Stimulated activated CD4-positive, alpha-beta T cell treated with anti-CD3 and anti-CD28 coated beads, Interleukin-2, amount 100 ng/mL, for 4 hours (primary cell): ENCODE data around the gene MFRP.

Experiments
- DNase-seq: peaks from one replicate; pipeline ENCODE4 v3.0.0-alpha.2; 2020; ENCODE audit warnings: low read depth

The MFRP gene

GRCh38 chr11:119338318-119338890 lies 8.1 kb downstream of the MFRP start:
- DNase-seq, result peak; percentile 49

DNA sequence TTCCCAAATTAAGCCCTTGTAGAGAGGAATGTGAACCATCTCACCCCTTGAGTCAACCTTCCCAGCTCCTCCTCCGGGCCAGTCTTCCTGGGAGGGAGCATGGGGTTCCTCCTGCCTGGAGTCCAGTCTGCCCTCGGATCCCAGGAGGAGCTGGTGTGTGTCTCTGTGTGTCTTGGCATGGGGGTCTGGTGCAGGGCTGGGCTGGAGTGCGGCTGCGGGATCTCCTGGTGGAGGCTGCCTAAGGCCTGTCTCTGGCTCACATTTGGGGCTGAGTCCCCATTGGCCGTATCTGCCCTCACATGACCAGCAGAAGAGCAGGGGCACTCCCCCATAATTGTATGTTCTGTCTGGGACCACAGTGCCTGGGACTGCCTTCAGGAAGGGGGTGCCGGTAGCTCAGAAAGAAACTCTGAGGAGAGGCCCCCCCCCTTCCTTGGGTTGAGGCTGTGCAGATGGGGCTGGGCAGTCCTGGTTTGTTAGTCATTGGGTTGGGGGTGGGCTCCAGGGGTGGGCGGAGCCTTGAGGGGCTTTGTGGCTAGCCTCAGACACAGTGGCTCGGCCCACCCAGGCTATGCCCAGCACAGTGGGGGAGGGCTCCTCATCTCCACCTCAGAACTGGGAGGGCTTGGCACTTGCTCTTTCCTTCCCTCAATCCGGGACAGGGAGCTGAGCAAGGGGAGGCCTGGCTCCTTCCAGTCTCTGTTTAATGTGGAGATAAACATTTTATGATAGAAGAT lies 8.8 kb downstream of the MFRP start:
- DNase-seq, result no peak

- no peak for DNase-seq
These were observed 9.6 kb downstream of the MFRP start for GRCh38 chr11:119336744-119337469.

GRCh38 chr11:119335655-119336543 lies 10.6 kb downstream of the MFRP start:
- no peak for DNase-seq

DNA sequence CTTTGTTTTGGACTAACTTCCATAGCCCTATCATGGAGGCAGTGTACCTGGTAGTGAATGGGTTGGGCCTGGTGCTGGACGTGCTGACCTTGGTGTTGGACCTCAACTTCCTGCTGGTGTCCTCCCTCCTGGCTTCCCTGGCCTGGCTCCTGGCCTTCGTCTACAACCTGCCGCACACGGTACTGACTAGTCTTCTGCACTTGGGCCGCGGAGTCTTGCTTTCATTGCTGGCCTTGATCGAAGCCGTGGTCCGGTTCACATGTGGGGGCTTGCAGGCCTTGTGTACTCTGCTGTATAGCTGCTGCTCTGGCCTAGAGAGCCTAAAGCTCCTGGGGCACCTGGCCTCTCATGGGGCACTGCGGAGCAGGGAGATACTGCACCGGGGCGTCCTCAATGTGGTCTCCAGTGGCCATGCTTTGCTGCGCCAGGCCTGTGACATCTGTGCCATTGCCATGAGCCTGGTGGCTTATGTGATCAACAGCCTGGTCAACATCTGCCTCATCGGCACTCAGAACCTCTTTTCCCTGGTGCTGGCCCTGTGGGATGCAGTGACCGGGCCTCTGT lies 11.3 kb downstream of the MFRP start:
- no peak for DNase-seq

DNA sequence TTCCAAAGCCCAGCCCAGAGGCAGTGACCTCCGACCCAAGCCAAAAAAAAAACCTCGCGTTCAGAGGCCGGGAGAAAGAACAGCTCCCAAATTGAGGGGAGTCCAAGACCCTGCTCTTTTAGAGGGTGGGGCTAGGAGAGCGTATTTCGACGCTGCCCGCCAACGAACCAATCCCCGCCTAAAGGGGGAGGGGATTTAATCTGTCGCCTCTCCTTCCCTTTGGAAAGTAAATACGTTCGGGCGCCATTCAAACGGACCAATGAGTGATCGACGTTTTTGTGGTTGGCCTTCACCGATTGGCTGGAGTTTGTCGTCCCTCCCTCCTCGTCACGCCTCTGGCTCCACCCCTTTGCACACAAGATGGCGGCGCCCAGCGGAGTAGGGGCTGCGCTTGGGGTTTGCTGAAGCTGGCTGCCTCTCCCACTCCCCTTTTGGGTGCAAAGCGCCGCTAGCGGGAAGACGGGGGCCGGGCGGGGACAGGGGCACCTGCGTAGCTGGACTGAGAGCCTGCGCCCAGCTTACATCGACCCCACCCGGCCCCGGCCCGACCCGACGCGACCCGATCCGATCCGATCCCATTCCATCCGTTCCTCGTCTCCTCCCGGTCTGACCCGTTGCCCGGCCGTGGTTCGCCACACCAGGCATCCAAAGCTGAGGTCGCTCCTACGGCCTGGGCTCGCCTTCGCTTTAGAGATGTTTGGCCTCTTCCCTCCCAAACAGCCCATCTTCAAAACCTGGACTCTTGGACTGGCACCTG lies 12.2 kb downstream of the MFRP start, which contains the start of gene RNF26:
RNF26 (plus strand) TSS at position 354 of the 757 bp plus-strand sequence. CDS start 596 bp downstream, outside the sequence.
- DNase-seq, result peak; percentile 93

DNA sequence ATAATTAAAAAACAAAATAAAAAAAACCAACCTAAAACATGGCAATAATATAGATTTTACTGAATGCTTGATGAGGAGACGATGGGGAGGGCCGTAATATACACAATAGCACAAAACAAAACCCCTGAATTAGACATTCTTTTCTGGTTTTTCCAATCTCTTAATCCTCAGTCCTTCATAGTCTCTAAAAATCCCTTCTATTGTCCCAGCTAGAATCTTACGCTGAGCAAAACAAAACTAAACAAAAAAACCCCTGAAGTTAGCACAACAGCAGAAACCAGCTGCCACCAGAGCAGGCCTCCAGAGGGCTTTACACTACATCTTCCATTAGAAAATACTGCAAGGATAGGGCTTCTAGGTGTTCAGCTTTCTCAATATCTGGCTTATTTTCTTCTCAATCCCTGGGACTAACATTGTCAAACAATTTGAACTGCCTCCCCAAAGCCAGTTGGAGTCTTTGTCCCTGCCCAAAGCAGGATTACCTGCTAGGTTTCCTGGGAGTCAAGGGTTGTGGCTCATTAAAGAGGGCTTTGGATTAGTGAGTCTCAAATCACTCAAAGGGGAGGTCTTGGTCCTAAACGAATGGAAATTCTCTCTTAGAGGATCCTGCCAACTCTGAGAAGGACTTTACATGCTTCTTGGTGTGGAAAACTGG lies 14.3 kb downstream of the MFRP start:
- no peak for DNase-seq

- DNase-seq, result no peak
These were observed 16.3 kb downstream of the MFRP start for GRCh38 chr11:119330237-119330636.

DNA sequence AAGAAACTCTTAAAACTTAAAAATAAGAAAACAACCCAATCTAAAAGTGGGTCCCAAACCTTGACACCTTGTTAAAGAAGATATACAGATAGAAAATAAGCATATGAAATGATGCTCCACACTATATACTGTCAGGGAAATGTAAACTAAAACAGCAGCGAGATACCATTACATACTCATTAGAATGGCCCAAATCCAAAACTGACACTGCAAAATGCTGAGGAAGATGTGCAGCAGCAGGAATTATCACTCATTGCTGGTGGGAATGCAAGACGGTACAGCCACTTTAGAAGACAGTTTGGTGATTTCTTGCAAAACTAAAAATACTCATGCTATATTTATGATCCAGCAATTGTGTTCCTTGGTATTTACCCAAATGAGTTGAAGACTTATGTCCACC lies 17.2 kb downstream of the MFRP start:
- no peak for DNase-seq

DNA sequence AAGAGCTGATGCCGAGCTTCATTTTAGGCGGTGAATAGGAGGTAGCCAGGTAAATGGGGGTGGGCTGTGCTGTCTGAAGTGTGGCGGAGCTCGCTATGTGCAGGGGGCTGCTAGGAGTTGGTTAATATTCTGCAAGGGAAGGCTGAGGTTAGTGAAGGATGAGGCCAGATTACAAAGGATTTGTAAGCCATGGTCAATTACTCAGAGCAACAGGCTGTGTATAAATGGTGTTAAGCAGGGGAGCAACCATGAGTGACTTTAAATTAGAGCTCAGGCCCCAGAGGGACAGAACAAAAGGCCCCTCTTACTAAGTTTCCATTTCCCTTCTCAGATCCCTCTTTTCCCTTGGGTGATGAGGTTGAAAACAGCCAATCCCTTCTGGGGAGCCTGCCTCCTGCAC lies 22.3 kb downstream of the MFRP start:
- no peak for DNase-seq

DNA sequence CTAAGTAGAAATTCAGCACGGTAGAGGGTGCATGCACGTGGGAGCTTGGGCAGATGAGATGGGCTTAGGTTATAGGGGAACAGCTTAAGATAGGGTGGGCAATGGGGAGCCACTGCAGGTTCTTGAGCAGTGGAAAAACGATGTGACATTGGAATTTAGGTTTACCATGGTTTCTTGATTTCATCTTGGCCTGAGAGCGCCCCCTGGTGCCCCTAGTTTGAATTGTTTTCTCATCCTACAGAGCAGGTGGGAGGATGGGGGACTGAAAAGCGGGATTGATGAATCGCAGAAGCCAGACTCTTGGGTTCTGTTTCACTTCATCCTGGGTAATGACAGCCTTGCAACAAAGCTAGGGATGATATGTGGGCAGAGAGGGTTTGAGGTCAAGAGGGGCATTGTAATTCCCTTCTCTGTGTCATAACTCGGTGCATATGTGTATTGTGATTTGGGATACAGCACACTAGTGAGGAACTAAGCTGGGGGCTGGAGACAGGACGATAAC lies 22.9 kb downstream of the MFRP start:
- DNase-seq, result peak; percentile 70

DNA sequence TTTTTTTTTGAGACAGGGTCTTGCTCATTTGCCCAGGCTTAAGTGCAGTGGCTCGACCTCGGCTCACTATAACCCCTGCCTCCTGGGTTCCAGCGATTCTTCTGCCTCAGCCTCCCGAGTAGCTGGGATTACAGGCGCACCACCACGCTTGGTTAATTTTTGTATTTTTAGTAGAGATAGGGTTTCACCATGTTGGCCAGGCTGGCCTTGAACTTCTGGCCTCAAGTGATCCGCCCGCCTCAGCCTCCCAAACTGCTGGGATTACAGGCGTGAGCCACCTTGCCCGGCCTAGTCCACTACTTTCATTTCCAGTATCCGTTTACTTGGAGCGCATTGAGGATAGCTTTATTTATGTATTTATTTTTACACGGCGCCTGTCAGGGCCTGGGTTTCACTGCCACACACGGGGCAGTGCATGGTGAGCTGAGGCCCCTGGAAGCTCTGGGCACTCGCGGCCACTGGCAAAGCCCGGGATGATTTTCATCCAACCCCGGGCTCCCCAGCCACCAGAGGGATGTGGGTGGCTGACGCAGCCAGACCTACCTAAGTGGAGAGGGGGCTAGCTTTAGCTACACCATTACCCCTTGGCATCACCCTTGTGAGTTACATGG lies 23.5 kb downstream of the MFRP start:
- DNase-seq, result no peak

DNA sequence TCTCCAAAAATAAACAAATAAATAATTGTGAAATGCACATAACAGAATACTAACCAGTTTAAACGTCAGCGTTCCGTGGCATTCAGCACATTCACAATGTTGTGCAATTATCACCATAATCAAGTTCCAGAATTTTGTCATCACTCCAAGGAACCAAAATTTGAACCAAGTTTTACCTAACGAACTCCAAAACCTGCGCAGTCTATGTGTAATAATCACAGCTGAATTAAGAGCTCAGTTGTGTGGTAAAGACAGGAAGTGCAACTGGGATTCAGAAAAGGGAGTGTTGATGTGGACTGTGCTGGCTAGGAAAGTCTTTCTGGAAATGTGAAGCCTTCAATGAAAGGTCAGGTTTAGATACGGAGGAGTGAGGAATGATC lies 24.2 kb downstream of the MFRP start:
- DNase-seq, result no peak

DNA sequence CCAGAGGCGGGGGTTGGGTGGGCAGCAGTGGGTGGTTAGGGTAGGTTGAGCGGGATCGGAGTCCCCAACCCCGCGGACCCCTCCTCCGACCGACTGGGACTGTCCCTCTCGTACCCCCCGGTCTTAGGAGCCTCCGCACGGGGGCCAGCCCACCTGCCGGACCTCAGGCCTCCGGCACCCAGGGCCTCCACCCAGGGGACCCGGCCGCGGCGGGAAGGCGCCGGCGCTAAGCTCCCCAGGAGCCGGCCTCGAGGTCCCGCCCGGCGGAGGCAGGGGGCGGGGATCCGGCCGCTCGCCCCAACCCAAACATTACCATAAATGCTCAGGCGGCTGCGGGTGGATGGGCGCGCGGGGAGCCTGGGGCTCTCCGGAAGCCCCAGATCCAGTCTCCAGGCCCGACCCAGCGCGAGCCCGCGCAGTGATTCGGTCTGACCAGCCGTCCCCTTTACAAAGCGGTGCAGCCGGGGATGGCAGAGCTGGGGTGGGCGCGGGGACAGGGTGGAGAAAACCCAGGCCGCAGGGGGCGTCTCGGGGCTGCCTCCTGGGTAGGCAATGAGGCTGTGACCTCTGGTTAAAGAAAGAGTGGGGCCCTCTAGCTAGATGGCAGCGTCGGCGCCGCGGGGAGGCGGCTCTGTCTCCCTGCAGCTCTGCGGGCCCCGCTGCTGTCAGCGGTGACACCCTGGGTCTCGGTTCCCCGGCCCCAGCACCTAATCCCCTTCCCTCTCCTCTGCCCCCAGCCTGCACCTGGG lies 25.6 kb downstream of the MFRP start:
- DNase-seq, result no peak

GRCh38 chr11:119320240-119320775 lies 26.2 kb downstream of the MFRP start:
- DNase-seq, result no peak

DNA sequence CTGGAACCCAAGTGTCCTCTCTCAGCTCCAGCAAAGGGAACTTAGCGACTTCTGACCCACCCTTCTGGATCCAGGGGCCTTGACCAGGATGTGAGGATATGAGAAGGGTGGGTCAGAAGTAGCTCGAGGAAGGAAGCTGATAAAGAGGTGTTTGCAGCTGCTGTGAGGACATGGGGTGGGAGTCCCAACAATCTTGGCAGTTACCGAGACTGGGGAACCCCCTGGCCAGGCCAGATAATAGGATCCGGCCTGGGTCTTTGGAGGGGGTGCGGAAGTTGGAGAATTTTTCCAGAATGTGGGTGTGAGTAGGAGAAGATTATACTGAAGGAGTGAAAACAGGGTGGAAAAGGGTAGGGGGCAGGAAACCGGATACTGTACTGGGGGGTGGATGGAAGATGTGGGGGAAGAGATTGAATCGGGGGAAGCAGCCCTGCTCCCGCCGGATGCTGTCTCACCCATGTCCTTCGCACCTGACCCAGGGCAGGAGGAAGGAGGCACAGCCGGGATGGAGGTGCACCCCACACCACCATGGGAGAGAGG lies 26.7 kb downstream of the MFRP start:
- no peak for DNase-seq

- no peak for DNase-seq
These were observed 27.3 kb downstream of the MFRP start for GRCh38 chr11:119319136-119319699.
